K562 (cell line): Measurements from ENCODE around the gene ZNF324B. TPM values are rescaled to one million over a fixed set of nuclear protein-coding genes. Genes with fewer than 3 reads are reported as not detected.
A peak's percentile ranks its signal among the peaks of the same experiment; 100 is the strongest.

Experiments
- BACH1 ChIP-seq: fragments of 200-800 bp; sonication (Bioruptor generic); IDR thresholded peaks from 2 replicates; pipeline ENCODE4 v1.6.1; 2016; ENCODE audit warnings: missing genetic modification characterization, missing compliant biosample characterization
- CBX1 ChIP-seq: sonication (generic); IDR thresholded peaks from 2 replicates; pipeline ENCODE4 v1.6.1; 2016; ENCODE audit warnings: antibody characterized with exemption, low read depth, mild to moderate bottlenecking
- KLF6 ChIP-seq: fragments of 250-450 bp; sonication (Bioruptor Pico); IDR thresholded peaks from 2 replicates; pipeline ENCODE4 v1.4.0; 2020; ENCODE audit warnings: mild to moderate bottlenecking, moderate library complexity, borderline replicate concordance
- NR4A1 ChIP-seq, 2 experiments: fragments of 250-450 bp in 1 of 2; fragments of 450-650 bp in 1 of 2; sonication (Bioruptor Pico) in 1 of 2; IDR thresholded peaks; 2 replicates each; pipeline versions ENCODE4 v1.4.0 to v1.6.1; 2016 to 2020; ENCODE audit warnings: mild to moderate bottlenecking in 2 of 2, missing compliant biosample characterization in 1 of 2, missing genetic modification characterization in 1 of 2, moderate library complexity in 1 of 2
- RBFOX2 ChIP-seq: fragments of 200-400 bp; formaldehyde crosslinking; IDR thresholded peaks from 2 replicates; pipeline ENCODE4 v1.6.1; 2017; ENCODE audit warnings: low read depth, mild to moderate bottlenecking, low read length, moderate library complexity
- SMAD1 ChIP-seq: fragments of 150-350 bp; IDR thresholded peaks from 2 replicates; pipeline ENCODE4 v1.6.1; 2014; ENCODE audit warnings: low read length, low read depth; ENCODE audit not compliant: partially characterized antibody
- TAL1 ChIP-seq: fragments of 450-650 bp; IDR thresholded peaks from 2 replicates; pipeline ENCODE4 v1.6.1; 2016; ENCODE audit warnings: mild to moderate bottlenecking
- ZNF212 ChIP-seq: fragments of 450-650 bp; formaldehyde crosslinking; IDR thresholded peaks from 2 replicates; pipeline ENCODE4 v1.4.0; 2020; ENCODE audit warnings: mild to moderate bottlenecking
- ZNF311 ChIP-seq: fragments of 250-450 bp; sonication (Bioruptor Pico); IDR thresholded peaks from 2 replicates; pipeline ENCODE4 v1.4.0; 2020; ENCODE audit warnings: mild to moderate bottlenecking, moderate library complexity
- ZNF583 ChIP-seq: fragments of 250-450 bp; sonication (Bioruptor Pico); IDR thresholded peaks from 2 replicates; pipeline ENCODE4 v1.4.0; 2020
- ZSCAN29 ChIP-seq: fragments of 450-650 bp; IDR thresholded peaks from 2 replicates; pipeline ENCODE4 v1.6.1; 2017
- polyA plus RNA-seq, 8 experiments: library from polyadenylated mRNA; depleted of rRNA in 4 of 8; stranded (reverse) in 5 of 8; unstranded in 3 of 8; fragments of >200 nt; fragmentation: Nextera tagmentation in 2 of 8; fragmentation: Illumina TruSeq in 1 of 8; extraction: Ambion mirVana in 2 of 8; extraction: Trizol in 1 of 8; gene quantifications; 2 replicates each; pipeline versions ENCODE4 v1.2.1 to v1.2.3, GENCODE V29; 2011 to 2014; ENCODE audit warnings: inconsistent platforms in 1 of 8, missing spikeins in 1 of 8
- total RNA-seq, 7 experiments: library from RNA; depleted of rRNA in 6 of 7; stranded (reverse); fragments of >200 nt in 6 of 7; fragmentation: Illumina TruSeq in 2 of 7; extraction: Trizol in 2 of 7; gene quantifications; 2 replicates each; pipeline versions ENCODE4 v1.2.1 to v1.2.3, GENCODE V29; 2011 to 2021; ENCODE audit warnings: low replicate concordance in 1 of 7
- TF ChIP-seq, protein P1 (sequence below): fragments of 450-650 bp; IDR thresholded peaks from 2 replicates; pipeline ENCODE4 v1.6.1; 2016; ENCODE audit warnings: low read depth
- TF ChIP-seq, protein P2 (sequence below): sonication (generic); formaldehyde crosslinking; IDR thresholded peaks from 2 replicates; pipeline ENCODE4 v1.8.1; 2023; ENCODE audit warnings: mild to moderate bottlenecking, missing genetic modification reagents
- TF ChIP-seq, protein P3 (sequence below): fragments of 450-650 bp; IDR thresholded peaks from 2 replicates; pipeline ENCODE4 v1.7.0; 2016; ENCODE audit warnings: borderline replicate concordance
- TF ChIP-seq, protein P4 (sequence below), 2 experiments: IDR thresholded peaks; 2 replicates each; pipeline ENCODE4 v1.6.1; 2011; ENCODE audit warnings: borderline replicate concordance in 1 of 2, control low read depth in 1 of 2, low read depth in 1 of 2, low read length in 1 of 2, mild to moderate bottlenecking in 1 of 2, mixed read lengths in 1 of 2, moderate library complexity in 1 of 2; ENCODE audit not compliant: insufficient read depth in 1 of 2, insufficient read length in 1 of 2, poor library complexity in 1 of 2, severe bottlenecking in 1 of 2; ENCODE audit errors: extremely low read depth in 1 of 2

Gene ZNF324B
- total and polyA plus RNA-seq, 9 of the 15 experiments (the other 6 are each of a cell fraction or from before 2014, with no cell fraction given): 0.20 to 13.5 (median 5.7) TPM

- TF ChIP-seq NR4A1 (CRISPR knock-in tag; IDR thresholded peaks at IDR 0.05) (0 out of 2 replicates have a peak, but pooled peaks have one; percentile 11), NR4A1 (tag; IDR thresholded peaks at IDR 0.05) (no peak), ZSCAN29 (no peak), RBFOX2 (peak; percentile 69), TAL1 (no peak), ZNF212 (CRISPR knock-in tag) (0 out of 2 replicates have a peak, but pooled peaks have one; percentile 18), ZNF583 (CRISPR knock-in tag) (no peak), KLF6 (CRISPR knock-in tag) (no peak), CBX1 (0 out of 2 replicates have a peak, but pooled peaks have one; percentile 5), ZNF311 (CRISPR knock-in tag) (0 out of 2 replicates have a peak, but pooled peaks have one; percentile 26), BACH1 (tag) (no peak), SMAD1 (no peak)
- TF ChIP-seq, protein P1, sequence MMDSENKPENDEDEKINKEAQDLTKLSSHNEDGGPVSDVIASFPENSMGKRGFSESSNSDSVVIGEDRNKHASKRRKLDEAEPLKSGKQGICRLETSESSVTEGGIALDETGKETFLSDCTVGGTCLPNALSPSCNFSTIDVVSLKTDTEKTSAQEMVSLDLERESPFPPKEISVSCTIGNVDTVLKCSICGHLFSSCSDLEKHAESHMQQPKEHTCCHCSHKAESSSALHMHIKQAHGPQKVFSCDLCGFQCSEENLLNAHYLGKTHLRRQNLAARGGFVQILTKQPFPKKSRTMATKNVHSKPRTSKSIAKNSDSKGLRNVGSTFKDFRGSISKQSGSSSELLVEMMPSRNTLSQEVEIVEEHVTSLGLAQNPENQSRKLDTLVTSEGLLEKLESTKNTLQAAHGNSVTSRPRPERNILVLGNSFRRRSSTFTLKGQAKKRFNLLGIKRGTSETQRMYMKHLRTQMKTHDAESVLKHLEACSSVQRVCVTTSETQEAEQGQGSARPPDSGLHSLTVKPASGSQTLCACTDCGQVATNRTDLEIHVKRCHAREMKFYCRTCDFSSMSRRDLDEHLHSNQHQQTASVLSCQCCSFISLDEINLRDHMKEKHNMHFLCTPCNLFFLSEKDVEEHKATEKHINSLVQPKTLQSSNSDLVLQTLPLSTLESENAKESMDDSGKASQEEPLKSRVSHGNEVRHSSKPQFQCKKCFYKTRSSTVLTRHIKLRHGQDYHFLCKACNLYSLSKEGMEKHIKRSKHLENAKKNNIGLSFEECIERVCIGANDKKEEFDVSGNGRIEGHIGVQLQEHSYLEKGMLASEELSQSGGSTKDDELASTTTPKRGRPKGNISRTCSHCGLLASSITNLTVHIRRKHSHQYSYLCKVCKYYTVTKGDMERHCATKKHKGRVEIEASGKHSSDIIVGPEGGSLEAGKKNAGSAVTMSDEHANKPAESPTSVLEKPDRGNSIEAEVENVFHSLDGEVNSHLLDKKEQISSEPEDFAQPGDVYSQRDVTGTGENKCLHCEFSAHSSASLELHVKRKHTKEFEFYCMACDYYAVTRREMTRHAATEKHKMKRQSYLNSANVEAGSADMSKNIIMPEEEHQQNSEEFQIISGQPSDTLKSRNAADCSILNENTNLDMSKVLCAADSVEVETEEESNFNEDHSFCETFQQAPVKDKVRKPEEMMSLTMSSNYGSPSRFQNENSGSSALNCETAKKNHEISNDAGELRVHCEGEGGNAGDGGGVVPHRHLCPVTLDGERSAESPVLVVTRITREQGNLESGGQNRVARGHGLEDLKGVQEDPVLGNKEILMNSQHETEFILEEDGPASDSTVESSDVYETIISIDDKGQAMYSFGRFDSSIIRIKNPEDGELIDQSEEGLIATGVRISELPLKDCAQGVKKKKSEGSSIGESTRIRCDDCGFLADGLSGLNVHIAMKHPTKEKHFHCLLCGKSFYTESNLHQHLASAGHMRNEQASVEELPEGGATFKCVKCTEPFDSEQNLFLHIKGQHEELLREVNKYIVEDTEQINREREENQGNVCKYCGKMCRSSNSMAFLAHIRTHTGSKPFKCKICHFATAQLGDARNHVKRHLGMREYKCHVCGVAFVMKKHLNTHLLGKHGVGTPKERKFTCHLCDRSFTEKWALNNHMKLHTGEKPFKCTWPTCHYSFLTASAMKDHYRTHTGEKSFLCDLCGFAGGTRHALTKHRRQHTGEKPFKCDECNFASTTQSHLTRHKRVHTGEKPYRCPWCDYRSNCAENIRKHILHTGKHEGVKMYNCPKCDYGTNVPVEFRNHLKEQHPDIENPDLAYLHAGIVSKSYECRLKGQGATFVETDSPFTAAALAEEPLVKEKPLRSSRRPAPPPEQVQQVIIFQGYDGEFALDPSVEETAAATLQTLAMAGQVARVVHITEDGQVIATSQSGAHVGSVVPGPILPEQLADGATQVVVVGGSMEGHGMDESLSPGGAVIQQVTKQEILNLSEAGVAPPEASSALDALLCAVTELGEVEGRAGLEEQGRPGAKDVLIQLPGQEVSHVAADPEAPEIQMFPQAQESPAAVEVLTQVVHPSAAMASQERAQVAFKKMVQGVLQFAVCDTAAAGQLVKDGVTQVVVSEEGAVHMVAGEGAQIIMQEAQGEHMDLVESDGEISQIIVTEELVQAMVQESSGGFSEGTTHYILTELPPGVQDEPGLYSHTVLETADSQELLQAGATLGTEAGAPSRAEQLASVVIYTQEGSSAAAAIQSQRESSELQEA: no peak
- TF ChIP-seq, protein P2, sequence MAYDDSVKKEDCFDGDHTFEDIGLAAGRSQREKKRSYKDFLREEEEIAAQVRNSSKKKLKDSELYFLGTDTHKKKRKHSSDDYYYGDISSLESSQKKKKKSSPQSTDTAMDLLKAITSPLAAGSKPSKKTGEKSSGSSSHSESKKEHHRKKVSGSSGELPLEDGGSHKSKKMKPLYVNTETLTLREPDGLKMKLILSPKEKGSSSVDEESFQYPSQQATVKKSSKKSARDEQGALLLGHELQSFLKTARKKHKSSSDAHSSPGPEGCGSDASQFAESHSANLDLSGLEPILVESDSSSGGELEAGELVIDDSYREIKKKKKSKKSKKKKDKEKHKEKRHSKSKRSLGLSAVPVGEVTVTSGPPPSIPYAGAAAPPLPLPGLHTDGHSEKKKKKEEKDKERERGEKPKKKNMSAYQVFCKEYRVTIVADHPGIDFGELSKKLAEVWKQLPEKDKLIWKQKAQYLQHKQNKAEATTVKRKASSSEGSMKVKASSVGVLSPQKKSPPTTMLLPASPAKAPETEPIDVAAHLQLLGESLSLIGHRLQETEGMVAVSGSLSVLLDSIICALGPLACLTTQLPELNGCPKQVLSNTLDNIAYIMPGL (CRISPR knock-in tag): no peak
- TF ChIP-seq, protein P3, sequence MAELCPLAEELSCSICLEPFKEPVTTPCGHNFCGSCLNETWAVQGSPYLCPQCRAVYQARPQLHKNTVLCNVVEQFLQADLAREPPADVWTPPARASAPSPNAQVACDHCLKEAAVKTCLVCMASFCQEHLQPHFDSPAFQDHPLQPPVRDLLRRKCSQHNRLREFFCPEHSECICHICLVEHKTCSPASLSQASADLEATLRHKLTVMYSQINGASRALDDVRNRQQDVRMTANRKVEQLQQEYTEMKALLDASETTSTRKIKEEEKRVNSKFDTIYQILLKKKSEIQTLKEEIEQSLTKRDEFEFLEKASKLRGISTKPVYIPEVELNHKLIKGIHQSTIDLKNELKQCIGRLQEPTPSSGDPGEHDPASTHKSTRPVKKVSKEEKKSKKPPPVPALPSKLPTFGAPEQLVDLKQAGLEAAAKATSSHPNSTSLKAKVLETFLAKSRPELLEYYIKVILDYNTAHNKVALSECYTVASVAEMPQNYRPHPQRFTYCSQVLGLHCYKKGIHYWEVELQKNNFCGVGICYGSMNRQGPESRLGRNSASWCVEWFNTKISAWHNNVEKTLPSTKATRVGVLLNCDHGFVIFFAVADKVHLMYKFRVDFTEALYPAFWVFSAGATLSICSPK: no peak
- TF ChIP-seq, protein P4, sequence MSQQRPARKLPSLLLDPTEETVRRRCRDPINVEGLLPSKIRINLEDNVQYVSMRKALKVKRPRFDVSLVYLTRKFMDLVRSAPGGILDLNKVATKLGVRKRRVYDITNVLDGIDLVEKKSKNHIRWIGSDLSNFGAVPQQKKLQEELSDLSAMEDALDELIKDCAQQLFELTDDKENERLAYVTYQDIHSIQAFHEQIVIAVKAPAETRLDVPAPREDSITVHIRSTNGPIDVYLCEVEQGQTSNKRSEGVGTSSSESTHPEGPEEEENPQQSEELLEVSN (IDR thresholded peaks at IDR 0.05; ENCODE audit: borderline replicate concordance in 1 of 2, extremely low read depth in 1 of 2, insufficient read depth in 1 of 2, insufficient read length in 1 of 2, low read depth in 1 of 2, low read length in 1 of 2, poor library complexity in 1 of 2, severe bottlenecking in 1 of 2): peak in 1 of 2 experiments; percentile 57
Observed at GRCh38 chr19:58476498-58477015, 25.1 kb downstream of the ZNF324B start (continued).
